Stomach smooth muscle (tissue), 2 donors: ENCODE measurements around the gene ADRM1.

Source experiments
- H3K27ac ChIP-seq: one replicate; pipeline ENCODE4 v1.7.0; 2013; ENCODE audit warnings: mild to moderate bottlenecking, low read length, inconsistent platforms
- H3K27me3 ChIP-seq, 2 donors: one replicate each; pipeline ENCODE4 v1.7.0; 2013; ENCODE audit warnings: low read length in 2 of 2; ENCODE audit not compliant: insufficient read depth in 2 of 2, control insufficient read depth in 1 of 2
- H3K36me3 ChIP-seq, 2 donors: one replicate each; pipeline ENCODE4 v1.7.0; 2013; ENCODE audit warnings: low read length in 2 of 2; ENCODE audit not compliant: control insufficient read depth in 2 of 2, insufficient read depth in 2 of 2
- H3K4me1 ChIP-seq: one replicate; pipeline ENCODE4 v1.7.0; 2013; ENCODE audit warnings: low read length; ENCODE audit not compliant: control insufficient read depth, insufficient read depth
- H3K4me3 ChIP-seq, 2 donors: one replicate each; pipeline ENCODE4 v1.7.0; 2013; ENCODE audit warnings: low read length in 2 of 2
- H3K9ac ChIP-seq, 2 donors: one replicate each; pipeline ENCODE4 v1.7.0; 2013; ENCODE audit warnings: low read length in 2 of 2, mild to moderate bottlenecking in 1 of 2
- H3K9me3 ChIP-seq, 2 donors: one replicate each; pipeline ENCODE4 v1.7.0; 2013; ENCODE audit warnings: low read length in 2 of 2; ENCODE audit not compliant: control insufficient read depth in 2 of 2
- donor health status: healthy.
- donor health status: Pancreatic carcinoma.

The ADRM1 gene

GRCh38 chr20:62288535-62289105 lies 14.2 kb upstream of the ADRM1 start:
- Histone ChIP-seq H3K4me3 (no peak overlapping the region), H3K27me3 (no peaks in the 10 kb centered on the region), H3K4me1 (no peaks in the 10 kb centered on the region), H3K27ac (no peak overlapping the region), H3K9ac (no peak overlapping the region), H3K9me3 (no peaks in the 10 kb centered on the region), H3K36me3 (peaks cover 22 to 38% of the 10 kb centered on the region in 2 donors)

DNA sequence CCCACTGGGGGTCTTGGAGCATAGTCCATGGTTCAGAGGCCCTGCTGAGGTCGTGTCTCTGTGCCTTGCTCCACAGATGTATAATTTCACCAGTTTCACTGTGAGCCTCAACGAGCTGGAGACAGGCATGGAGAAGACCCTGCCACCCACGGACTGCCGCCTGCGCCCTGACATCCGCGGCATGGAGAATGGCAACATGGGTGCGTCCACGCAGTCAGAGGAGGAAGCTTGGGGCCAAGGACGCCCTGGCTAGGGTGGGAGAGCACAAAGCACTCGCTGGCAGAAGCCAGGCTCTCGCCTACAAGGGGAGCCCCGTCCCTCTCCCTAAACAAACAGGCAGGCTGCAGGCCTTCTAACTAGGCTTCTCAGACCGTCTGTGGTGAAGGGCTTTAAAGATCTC lies 13.7 kb upstream of the ADRM1 start:
- peaks cover 19 to 42% of the 10 kb centered on the region in 2 donors for H3K36me3 ChIP-seq
- H3K9me3 ChIP-seq = no peaks in the 10 kb centered on the region
- H3K27ac ChIP-seq = no peak overlapping the region
- no peak overlapping the region for H3K9ac ChIP-seq
- H3K27me3 ChIP-seq = no peaks in the 10 kb centered on the region
- no peaks in the 10 kb centered on the region for H3K4me1 ChIP-seq
- no peak overlapping the region for H3K4me3 ChIP-seq

GRCh38 chr20:62289898-62290297 lies 12.9 kb upstream of the ADRM1 start:
- Histone ChIP-seq H3K4me1 (no peaks in the 10 kb centered on the region), H3K9me3 (no peaks in the 10 kb centered on the region), H3K27ac (no peak overlapping the region), H3K4me3 (no peak overlapping the region), H3K27me3 (no peaks in the 10 kb centered on the region), H3K36me3 (peaks cover 19 to 48% of the 10 kb centered on the region in 2 donors), H3K9ac (no peak overlapping the region)

GRCh38 chr20:62291251-62292066 lies 11.3 kb upstream of the ADRM1 start:
- H3K9ac ChIP-seq = no peak overlapping the region
- no peak overlapping the region for H3K4me3 ChIP-seq
- H3K27ac ChIP-seq = no peak overlapping the region
- peaks cover 21 to 50% of the 10 kb centered on the region in 2 donors for H3K36me3 ChIP-seq
- H3K27me3 ChIP-seq = no peaks in the 10 kb centered on the region
- no peaks in the 10 kb centered on the region for H3K4me1 ChIP-seq
- H3K9me3 ChIP-seq = no peaks in the 10 kb centered on the region

DNA sequence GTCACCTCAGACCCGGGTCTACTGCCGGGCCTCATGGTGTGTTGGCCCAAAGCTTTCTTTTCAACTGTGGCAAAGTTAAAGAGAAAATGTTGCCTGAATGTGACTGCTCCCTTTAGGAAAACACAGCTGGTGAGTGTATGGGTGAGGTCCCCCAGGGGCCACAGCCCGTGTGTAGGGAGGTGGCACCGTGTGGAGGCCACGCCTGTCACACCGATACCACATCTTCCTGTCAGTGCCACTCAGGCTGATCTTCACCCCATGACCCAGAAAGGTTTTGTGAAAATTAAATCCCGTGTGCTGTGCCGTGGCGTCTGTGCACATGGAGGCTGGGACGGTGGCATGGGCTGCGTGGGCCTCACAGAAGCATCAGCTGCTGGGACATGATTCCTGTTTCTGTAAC lies 10.7 kb upstream of the ADRM1 start:
- no peak overlapping the region for H3K27ac ChIP-seq
- H3K27me3 ChIP-seq = no peaks in the 10 kb centered on the region
- H3K9ac ChIP-seq = no peak overlapping the region
- no peak overlapping the region for H3K4me3 ChIP-seq
- no peaks in the 10 kb centered on the region for H3K4me1 ChIP-seq
- H3K9me3 ChIP-seq = no peaks in the 10 kb centered on the region
- H3K36me3 ChIP-seq = peaks cover 21 to 49% of the 10 kb centered on the region in 2 donors

DNA sequence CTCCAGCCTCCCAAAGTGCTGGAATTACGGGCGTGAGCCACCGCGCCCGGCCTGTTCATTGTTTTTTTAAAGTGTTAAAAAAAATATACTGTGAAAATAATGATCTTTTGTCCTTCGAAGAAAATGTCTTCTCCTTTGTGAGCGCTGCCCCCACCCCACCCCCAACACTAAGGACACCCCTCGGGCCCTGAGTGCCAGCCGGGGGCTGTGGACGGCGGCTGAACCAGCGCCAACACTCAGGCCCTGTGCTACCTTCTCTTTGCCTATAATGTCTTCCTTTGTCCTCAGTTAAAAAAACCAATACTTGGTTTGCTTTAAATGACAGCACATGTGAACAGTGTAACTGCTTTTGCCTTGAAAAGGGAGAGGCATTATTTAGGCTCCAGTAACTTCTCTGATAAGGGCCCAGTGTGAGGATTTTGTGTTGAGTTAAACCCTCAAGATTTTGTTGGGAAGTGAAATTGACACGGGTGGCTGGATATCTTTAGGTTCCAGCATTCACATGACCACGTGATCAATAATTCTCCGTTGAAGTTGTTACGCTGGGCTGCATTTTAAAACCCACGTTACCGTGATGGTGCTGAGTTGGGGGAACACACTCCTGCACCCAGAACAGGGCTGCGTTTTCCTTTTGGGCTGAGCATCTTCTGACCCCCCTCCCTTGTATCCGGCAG lies 9.5 kb upstream of the ADRM1 start:
- no peak overlapping the region for H3K4me3 ChIP-seq
- no peak overlapping the region for H3K27ac ChIP-seq
- no peaks in the 10 kb centered on the region for H3K9me3 ChIP-seq
- H3K4me1 ChIP-seq = no peaks in the 10 kb centered on the region
- peaks cover 21 to 49% of the 10 kb centered on the region in 2 donors for H3K36me3 ChIP-seq
- H3K27me3 ChIP-seq = no peaks in the 10 kb centered on the region
- H3K9ac ChIP-seq = no peak overlapping the region

GRCh38 chr20:62293946-62294345 lies 8.9 kb upstream of the ADRM1 start:
- Histone ChIP-seq H3K36me3 (peaks cover 21 to 45% of the 10 kb centered on the region in 2 donors), H3K27me3 (no peaks in the 10 kb centered on the region), H3K27ac (no peak overlapping the region), H3K4me1 (no peaks in the 10 kb centered on the region), H3K9me3 (no peaks in the 10 kb centered on the region), H3K9ac (no peak overlapping the region), H3K4me3 (no peak overlapping the region)

- no peaks in the 10 kb centered on the region for H3K27me3 ChIP-seq
- no peak overlapping the region for H3K4me3 ChIP-seq
- H3K27ac ChIP-seq = no peak overlapping the region
- no peaks in the 10 kb centered on the region for H3K9me3 ChIP-seq
- H3K36me3 ChIP-seq = peaks cover 21 to 41% of the 10 kb centered on the region in 2 donors
- no peak overlapping the region for H3K9ac ChIP-seq
- H3K4me1 ChIP-seq = no peaks in the 10 kb centered on the region
These were observed 8.3 kb upstream of the ADRM1 start for GRCh38 chr20:62294516-62294915.

- no peak overlapping the region for H3K4me3 ChIP-seq
- no peak overlapping the region for H3K9ac ChIP-seq
- peaks cover 17 to 32% of the 10 kb centered on the region in 2 donors for H3K36me3 ChIP-seq
- H3K4me1 ChIP-seq = no peaks in the 10 kb centered on the region
- H3K27ac ChIP-seq = no peak overlapping the region
- H3K9me3 ChIP-seq = no peaks in the 10 kb centered on the region
- no peaks in the 10 kb centered on the region for H3K27me3 ChIP-seq
These were observed 5.9 kb upstream of the ADRM1 start for GRCh38 chr20:62296724-62297448.

GRCh38 chr20:62297449-62298227 lies 5.2 kb upstream of the ADRM1 start:
- Histone ChIP-seq H3K36me3 (peaks cover 12 to 27% of the 10 kb centered on the region in 2 donors), H3K9me3 (no peaks in the 10 kb centered on the region)

More at GRCh38 chr20:62297449-62298227, 5.2 kb upstream of the ADRM1 start:
- no peak overlapping the region for H3K27ac ChIP-seq
- no peak overlapping the region for H3K4me3 ChIP-seq
- H3K9ac ChIP-seq = no peak overlapping the region
- peaks cover 4% of the 10 kb centered on the region for H3K4me1 ChIP-seq
- no peaks in the 10 kb centered on the region for H3K27me3 ChIP-seq
